ENCODE measurements around the gene PRDM2.

PRDM2 gene

GRCh38 chr1:13766592-13767564 is 66.9 kb downstream of the PRDM2 start:
- no peak for DNase-seq

GRCh38 chr1:13769212-13769611 is 69.2 kb downstream of the PRDM2 start:
- no peak for DNase-seq

- no peak for DNase-seq
Observed at GRCh38 chr1:13769830-13770229, 69.8 kb downstream of the PRDM2 start.

DNA sequence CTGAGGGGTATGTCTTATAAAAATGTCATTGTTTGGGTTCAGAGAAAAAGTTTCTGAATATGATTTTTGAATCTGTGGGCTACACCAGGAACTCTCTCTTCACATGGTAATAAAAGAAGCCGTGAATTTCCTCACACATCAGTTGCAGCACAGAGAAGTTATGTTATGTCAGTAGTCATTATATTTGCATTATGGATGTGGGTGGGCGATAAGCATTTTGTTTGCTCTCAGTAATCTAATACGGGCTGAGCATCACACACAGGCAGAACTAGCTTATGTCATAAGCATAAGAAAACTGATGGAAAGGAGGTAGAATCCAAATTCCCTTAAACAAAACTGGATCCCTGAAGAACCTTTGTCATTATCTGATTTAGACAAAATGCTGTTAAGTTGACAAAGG is 70.8 kb downstream of the PRDM2 start:
- DNase-seq: no peak

DNA sequence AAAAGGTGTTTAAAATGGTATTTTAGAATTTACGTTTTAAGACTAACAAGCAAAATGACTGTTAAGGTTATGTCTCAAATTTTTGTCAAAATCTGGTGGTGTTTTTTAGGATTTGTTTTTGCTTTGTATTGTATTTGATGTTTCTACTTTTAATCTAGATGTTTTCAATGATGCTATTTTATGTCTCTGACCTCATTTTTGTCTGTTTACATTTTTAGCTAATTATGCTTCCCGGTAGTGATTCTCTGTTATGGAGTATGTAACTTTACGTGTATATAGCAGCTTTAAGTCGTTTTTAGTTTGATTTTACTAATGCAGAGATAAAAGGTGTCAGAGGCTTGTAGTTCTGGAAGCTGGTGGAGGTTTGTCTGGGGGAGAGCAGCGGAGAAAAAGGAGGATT is 71.8 kb downstream of the PRDM2 start:
- no peak for DNase-seq

DNA sequence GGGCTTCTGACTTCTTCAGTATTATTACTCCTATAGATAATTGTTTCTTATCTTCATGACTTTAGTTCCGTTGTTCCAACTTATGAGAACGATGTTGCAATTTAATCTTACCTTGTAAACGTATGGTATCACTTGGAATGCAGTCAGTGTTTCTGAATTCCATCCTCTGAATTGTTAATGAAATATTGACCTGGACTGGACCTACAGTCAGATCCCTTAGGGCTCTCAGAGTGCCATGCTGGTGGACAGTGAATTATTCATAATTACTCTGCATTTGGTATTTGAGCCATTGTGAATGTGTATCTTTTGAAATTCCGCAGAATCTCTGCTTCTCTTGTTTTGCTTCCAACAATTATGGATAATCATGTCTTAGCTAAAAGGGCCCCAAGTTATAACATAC is 72.3 kb downstream of the PRDM2 start:
- DNase-seq: no peak

DNA sequence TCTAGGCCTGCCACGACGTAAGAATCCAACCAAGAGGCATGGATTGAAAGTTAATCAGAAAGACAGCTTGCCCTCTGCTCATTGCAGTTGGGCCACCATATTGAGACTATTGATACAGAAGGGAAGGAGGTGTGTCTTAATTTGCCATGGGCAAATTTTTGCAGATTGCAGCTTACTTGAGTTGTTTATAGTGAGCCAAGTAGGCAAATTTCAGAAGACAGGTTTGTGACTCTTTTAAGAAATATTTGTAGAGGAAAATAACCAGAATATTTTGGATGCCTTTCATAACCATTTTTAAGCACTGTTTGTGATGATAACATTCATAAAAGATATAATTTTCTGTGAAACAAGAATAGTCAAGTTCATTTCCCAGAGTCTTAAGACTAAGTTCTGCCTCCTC is 74.1 kb downstream of the PRDM2 start:
- no peak for DNase-seq

DNA sequence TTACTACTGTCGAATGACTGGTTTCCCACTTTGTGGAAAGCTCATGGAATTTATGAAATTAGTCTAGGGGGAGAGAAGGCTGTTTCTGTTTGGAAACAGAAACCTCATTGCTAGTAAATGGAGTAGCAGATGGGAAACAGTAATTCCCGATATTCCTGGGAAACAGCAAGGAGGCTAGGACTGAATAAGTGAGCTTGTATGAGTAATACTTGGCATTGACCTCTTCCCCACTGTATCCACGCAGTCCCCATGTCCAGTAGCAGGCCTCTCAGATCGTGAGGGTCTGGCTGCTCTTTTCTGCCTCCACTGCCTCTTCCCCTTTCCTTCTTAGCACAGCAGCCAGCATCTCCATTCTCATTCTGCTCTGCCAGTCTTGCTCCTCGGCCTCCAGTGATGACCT is 75.5 kb downstream of the PRDM2 start:
- no peak for DNase-seq

DNA sequence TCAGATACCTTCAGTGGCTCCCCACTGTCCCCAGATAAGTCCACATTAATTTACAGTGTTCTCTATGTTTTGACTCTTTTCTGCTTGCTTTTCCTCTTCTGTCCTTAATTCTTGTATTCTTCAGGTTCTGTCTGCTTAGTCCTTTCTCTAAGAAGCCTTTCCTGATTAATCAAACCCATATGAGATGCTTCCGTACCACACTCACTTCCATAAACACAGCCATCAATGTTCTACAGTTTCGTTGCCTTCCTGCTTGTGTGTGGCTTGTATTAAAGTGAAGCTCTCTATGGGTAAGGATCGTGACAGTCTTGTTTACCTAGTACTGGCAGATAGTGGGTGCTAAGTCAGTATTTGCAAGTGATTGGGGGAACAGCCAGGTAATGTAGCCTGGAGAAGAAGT is 75.9 kb downstream of the PRDM2 start:
- no peak for DNase-seq

DNA sequence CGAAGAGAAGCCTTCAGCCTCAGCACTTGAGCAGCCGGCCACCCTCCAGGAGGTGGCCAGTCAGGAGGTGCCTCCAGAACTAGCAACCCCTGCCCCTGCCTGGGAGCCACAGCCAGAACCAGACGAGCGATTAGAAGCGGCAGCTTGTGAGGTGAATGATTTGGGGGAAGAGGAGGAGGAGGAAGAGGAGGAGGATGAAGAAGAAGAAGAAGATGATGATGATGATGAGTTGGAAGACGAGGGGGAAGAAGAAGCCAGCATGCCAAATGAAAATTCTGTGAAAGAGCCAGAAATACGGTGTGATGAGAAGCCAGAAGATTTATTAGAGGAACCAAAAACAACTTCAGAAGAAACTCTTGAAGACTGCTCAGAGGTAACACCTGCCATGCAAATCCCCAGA is 78.4 kb downstream of the PRDM2 start:
- no peak for DNase-seq

DNA sequence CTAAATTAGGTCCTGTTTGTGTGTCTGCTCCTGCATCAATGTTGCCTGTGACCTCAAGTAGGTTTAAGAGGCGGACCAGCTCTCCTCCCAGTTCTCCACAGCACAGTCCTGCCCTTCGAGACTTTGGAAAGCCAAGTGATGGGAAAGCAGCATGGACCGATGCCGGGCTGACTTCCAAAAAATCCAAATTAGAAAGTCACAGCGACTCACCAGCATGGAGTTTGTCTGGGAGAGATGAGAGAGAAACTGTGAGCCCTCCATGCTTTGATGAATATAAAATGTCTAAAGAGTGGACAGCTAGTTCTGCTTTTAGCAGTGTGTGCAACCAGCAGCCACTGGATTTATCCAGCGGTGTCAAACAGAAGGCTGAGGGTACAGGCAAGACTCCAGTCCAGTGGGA is 79.9 kb downstream of the PRDM2 start:
- DNase-seq: no peak

- no peak for DNase-seq
Observed at GRCh38 chr1:13780780-13781179, 80.8 kb downstream of the PRDM2 start.

- DNase-seq: no peak
Observed at GRCh38 chr1:13781228-13781627, 81.2 kb downstream of the PRDM2 start.

DNA sequence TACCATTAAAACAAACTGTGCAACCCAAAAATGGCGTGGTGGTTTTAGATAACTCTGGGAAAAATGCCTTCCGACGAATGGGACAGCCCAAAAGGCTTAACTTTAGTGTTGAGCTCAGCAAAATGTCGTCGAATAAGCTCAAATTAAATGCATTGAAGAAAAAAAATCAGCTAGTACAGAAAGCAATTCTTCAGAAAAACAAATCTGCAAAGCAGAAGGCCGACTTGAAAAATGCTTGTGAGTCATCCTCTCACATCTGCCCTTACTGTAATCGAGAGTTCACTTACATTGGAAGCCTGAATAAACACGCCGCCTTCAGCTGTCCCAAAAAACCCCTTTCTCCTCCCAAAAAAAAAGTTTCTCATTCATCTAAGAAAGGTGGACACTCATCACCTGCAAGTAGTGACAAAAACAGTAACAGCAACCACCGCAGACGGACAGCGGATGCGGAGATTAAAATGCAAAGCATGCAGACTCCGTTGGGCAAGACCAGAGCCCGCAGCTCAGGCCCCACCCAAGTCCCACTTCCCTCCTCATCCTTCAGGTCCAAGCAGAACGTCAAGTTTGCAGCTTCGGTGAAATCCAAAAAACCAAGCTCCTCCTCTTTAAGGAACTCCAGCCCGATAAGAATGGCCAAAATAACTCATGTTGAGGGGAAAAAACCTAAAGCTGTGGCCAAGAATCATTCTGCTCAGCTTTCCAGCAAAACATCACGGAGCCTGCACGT is 82.1 kb downstream of the PRDM2 start:
- DNase-seq: no peak

DNA sequence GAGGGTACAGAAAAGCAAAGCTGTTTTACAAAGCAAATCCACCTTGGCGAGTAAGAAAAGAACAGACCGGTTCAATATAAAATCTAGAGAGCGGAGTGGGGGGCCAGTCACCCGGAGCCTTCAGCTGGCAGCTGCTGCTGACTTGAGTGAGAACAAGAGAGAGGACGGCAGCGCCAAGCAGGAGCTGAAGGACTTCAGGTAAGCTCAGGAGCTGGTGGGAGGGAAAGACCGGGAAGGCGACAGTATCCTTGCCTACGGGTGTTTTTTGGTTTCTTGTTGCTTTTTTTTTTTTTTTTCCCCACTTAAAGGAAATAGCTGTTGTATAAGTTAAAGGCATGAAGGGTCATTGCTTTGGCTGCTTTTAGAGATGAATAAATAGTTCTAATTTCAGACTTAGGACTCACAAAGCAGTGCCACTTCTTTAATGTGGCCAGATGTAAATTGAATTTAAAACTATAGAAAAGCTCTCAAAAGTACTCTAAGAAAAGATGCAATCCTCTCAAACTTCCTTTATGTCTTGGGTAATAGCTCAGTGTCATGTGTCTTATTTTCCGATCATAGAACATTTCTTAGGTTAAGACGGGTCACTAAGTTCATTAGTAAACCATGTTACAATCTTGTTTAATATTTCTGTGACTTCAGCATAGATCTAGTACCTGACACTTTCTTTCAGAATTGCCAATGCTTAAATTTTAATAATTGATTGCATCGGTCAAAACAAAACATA is 82.8 kb downstream of the PRDM2 start:
- no peak for DNase-seq

DNA sequence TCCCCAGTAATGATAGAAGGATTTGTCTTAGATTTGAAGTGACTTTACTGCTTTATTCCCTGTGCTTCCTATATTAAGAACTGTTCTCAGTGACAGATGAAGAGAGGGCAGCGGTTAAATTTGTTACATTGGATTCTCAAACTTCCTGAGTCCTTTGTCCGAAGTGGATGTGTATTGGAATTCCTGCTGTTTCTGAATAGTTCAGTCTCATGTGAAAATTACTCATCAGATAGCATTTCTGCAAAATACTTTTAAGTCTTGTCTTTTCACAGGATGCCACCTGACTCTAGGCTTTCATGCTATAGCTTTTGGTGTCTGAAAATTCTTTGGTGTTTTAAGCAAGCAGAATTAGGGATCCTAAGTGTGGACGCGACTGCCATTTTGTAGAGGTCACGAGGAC is 83.6 kb downstream of the PRDM2 start:
- DNase-seq: no peak

- DNase-seq: no peak
Observed at GRCh38 chr1:13784971-13785370, 85.0 kb downstream of the PRDM2 start.

- DNase-seq: no peak
Observed at GRCh38 chr1:13786541-13786940, 86.6 kb downstream of the PRDM2 start.

- no peak for DNase-seq
Observed at GRCh38 chr1:13788795-13789194, 88.8 kb downstream of the PRDM2 start.

- DNase-seq: no peak
Observed at GRCh38 chr1:13790290-13791030, 90.5 kb downstream of the PRDM2 start.

DNA sequence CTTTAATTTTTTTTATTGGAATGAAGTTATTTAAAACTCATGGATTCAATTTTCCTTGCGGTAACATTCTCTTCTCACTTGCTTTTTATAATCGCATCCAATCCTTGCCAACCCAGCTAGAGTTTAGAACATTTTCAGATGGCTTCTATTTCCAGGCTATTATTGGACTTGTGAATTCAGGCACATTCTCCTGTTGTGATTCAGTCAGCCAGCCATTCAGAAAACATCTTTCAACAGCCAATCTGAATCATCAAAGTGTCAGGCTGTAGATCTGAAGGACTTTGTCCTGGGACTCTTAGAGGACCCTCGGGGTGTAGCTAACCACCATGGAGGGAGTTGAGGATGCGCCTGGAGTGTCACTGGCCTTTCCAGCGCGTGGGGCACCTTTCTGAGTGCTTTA is 92.4 kb downstream of the PRDM2 start:
- no peak for DNase-seq

- no peak for DNase-seq
Observed at GRCh38 chr1:13793088-13793730, 93.2 kb downstream of the PRDM2 start.
